Type B pancreatic cell (in vitro differentiated cells): ENCODE measurements around the gene VSTM2B. TPM values are rescaled to one million over a fixed set of nuclear protein-coding genes. Genes with fewer than 3 reads are reported as not detected.

Source experiments
- DNase-seq: peaks from one replicate; pipeline ENCODE4 v3.0.0; 2021; ENCODE audit warnings: mixed read lengths; ENCODE audit not compliant: unreplicated experiment; ENCODE audit errors: extremely low spot score
- H3K27ac Mint-ChIP-seq: 2 replicates; pipeline ENCODE4 v1.8.0; 2021; ENCODE audit warnings: mild to moderate bottlenecking, mixed read lengths
- H3K27me3 Mint-ChIP-seq: 2 replicates; pipeline ENCODE4 v1.8.0; 2021; ENCODE audit warnings: mixed read lengths
- H3K36me3 Mint-ChIP-seq: 2 replicates; pipeline ENCODE4 v1.8.0; 2021; ENCODE audit warnings: mixed read lengths
- H3K4me1 Mint-ChIP-seq: one replicate; pipeline ENCODE4 v1.8.0; 2021; ENCODE audit warnings: mixed read lengths; ENCODE audit not compliant: unreplicated experiment
- H3K4me3 Mint-ChIP-seq: 2 replicates; pipeline ENCODE4 v1.8.0; 2021; ENCODE audit warnings: mild to moderate bottlenecking, mixed read lengths
- H3K9me3 Mint-ChIP-seq: 2 replicates; pipeline ENCODE4 v1.8.0; 2021; ENCODE audit warnings: mixed read lengths
- CTCF ChIP-seq: fragments of 200-600 bp; sonication (generic); conservative IDR thresholded peaks from 2 replicates; pipeline ENCODE4 v1.5.0; 2021; ENCODE audit warnings: antibody characterized with exemption, mild to moderate bottlenecking
- total RNA-seq: library from RNA; stranded (reverse); gene quantifications from 2 replicates; pipeline ENCODE4 v1.2.1, GENCODE V29; 2021; ENCODE audit warnings: low replicate concordance

Gene VSTM2B
- total RNA-seq, 1 donor from 2014 or later: 0.68 TPM

DNA sequence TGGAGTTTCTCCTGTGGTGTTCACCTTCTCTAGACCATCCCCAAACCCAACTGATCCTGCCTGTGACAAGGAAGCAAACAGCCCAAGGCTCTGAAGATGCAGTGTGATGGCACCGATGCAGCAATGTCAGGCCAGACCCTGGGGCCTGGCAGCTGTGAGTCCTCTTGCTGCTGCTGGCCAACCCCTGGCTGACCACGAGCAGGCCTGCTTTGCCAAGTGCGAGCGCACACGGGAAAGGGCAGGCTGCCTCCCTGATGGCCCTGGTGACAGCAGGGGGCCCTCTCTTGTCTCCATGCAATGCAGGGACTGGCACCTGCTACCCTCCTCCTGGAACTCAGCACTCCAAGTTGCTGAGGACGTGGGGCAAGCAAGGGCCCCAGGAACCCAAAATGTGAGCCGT, 5.4 kb upstream of the VSTM2B start:
- Mint-ChIP-seq H3K9me3 (no peaks in the 10 kb centered on the region), H3K27ac (no peak overlapping the region), H3K4me1 (no peaks in the 10 kb centered on the region), H3K4me3 (no peak overlapping the region), H3K36me3 (no peaks in the 10 kb centered on the region), H3K27me3 (peaks cover 78% of the 10 kb centered on the region)
- no peak for TF ChIP-seq CTCF
- DNase-seq: no peak

GRCh38 chr19:29521291-29522075, 4.3 kb upstream of the VSTM2B start:
- H3K9me3 Mint-ChIP-seq: no peaks in the 10 kb centered on the region
- no peak overlapping the region for H3K27ac Mint-ChIP-seq
- H3K4me1 Mint-ChIP-seq: no peaks in the 10 kb centered on the region
- no peaks in the 10 kb centered on the region for H3K36me3 Mint-ChIP-seq
- H3K27me3 Mint-ChIP-seq: peaks cover 75% of the 10 kb centered on the region
- no peak for TF ChIP-seq CTCF
- DNase-seq: no peak
- H3K4me3 Mint-ChIP-seq: no peak overlapping the region

- no peaks in the 10 kb centered on the region for H3K36me3 Mint-ChIP-seq
- no peak for DNase-seq
- no peaks in the 10 kb centered on the region for H3K4me1 Mint-ChIP-seq
- H3K9me3 Mint-ChIP-seq: no peaks in the 10 kb centered on the region
- H3K27me3 Mint-ChIP-seq: peaks cover 87% of the 10 kb centered on the region
- H3K27ac Mint-ChIP-seq: no peak overlapping the region
- TF ChIP-seq CTCF: no peak
- H3K4me3 Mint-ChIP-seq: no peak overlapping the region
These were observed 2.2 kb upstream of the VSTM2B start for GRCh38 chr19:29523568-29523967.

- no peak for DNase-seq
- TF ChIP-seq CTCF: no peak
- peak overlapping the region; percentile 83 for H3K4me3 Mint-ChIP-seq
These were observed 1.4 kb upstream of the VSTM2B start for GRCh38 chr19:29524201-29524911.

GRCh38 chr19:29524912-29525831, 622 bp upstream of the VSTM2B start:
- DNase-seq: no peak
- H3K4me3 Mint-ChIP-seq: peak overlapping the region; percentile 83
- no peaks in the 10 kb centered on the region for H3K9me3 Mint-ChIP-seq
- no peak for TF ChIP-seq CTCF
- peaks cover 83% of the 10 kb centered on the region for H3K27me3 Mint-ChIP-seq
- H3K4me1 Mint-ChIP-seq: no peaks in the 10 kb centered on the region
- H3K36me3 Mint-ChIP-seq: no peaks in the 10 kb centered on the region
- H3K27ac Mint-ChIP-seq: no peak overlapping the region

More at GRCh38 chr19:29524201-29524911, 1.4 kb upstream of the VSTM2B start:
- Mint-ChIP-seq H3K27ac (no peak overlapping the region), H3K4me1 (no peaks in the 10 kb centered on the region), H3K9me3 (no peaks in the 10 kb centered on the region), H3K36me3 (no peaks in the 10 kb centered on the region), H3K27me3 (peaks cover 87% of the 10 kb centered on the region)
